ENCODE measurements around the gene TGM5.
A peak's percentile ranks its signal among the peaks of the same experiment; 100 is the strongest.
"Not testable (repeated sequence)": the region's sequence is repeated elsewhere in the genome, so short reads cannot be mapped to it uniquely, and the experiment has no call there.

Gene TGM5, protein sequence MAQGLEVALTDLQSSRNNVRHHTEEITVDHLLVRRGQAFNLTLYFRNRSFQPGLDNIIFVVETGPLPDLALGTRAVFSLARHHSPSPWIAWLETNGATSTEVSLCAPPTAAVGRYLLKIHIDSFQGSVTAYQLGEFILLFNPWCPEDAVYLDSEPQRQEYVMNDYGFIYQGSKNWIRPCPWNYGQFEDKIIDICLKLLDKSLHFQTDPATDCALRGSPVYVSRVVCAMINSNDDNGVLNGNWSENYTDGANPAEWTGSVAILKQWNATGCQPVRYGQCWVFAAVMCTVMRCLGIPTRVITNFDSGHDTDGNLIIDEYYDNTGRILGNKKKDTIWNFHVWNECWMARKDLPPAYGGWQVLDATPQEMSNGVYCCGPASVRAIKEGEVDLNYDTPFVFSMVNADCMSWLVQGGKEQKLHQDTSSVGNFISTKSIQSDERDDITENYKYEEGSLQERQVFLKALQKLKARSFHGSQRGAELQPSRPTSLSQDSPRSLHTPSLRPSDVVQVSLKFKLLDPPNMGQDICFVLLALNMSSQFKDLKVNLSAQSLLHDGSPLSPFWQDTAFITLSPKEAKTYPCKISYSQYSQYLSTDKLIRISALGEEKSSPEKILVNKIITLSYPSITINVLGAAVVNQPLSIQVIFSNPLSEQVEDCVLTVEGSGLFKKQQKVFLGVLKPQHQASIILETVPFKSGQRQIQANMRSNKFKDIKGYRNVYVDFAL

DNA sequence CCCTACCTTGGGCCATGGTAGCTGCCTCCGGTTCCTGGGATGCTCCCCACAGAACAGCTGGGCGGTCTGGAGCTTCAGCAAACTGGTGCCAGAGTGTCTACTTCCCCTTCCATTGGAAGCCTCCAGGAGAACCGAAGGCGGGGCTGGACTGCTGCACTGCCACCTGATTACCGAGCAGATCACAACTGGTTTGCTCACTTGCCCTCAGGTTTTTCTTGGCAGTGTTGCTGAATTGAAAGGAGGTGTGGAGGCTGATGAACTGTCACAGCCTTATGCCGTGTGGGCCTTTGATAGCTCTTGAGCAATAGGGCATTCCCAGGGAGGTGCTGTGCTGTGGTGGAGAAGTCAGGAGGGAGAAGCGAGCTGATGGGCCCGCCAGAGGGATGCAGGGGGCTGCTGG is at the start of gene TGM5:
Gene TGM5, minus strand, starts transcription at position 95 of the 400 bp plus-strand sequence. Its CDS starts 79 bp downstream, at position 16.
- DNase-seq = peak; percentile 22 to 46 (median 39)

DNA sequence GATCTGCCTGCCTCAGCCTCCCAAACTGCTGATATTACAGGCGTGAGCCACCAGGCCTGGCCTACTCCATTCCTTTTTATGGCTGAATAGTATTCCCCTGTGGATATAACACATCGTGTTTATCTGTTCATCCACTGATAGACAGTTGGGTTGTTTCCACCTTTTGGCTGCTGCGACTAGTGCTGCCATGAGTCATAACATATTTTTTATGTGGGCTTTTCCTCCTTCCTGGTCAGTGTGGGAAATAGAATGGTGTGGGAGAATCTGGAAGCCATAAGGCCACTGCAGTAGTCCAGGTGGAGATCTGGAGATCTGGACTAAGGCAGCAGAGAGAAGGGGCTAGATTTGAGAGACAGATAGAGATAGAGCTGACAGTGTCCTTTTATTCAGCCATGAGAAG is 47.4 kb upstream of the TGM5 start:
- DNase-seq = no peak

DNA sequence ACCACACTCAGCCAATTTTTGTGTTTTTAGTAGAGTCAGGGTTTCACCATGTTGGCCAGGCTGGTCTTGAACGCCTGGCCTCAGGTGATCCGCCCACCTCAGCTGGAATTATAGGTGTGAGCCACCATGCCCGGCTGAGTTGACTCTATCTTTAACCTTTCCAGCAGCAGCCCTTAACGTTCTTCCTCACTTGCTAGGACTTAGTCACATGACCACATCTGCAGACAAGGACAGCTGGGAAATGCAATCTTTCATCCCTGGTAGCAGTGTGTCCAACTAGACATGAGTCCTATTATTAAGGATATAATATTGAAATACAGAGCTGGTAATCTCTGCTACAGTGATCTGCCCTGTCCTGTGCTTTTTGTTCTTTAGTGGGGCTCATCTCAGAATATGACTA is 45.6 kb upstream of the TGM5 start:
- no peak for DNase-seq

DNA sequence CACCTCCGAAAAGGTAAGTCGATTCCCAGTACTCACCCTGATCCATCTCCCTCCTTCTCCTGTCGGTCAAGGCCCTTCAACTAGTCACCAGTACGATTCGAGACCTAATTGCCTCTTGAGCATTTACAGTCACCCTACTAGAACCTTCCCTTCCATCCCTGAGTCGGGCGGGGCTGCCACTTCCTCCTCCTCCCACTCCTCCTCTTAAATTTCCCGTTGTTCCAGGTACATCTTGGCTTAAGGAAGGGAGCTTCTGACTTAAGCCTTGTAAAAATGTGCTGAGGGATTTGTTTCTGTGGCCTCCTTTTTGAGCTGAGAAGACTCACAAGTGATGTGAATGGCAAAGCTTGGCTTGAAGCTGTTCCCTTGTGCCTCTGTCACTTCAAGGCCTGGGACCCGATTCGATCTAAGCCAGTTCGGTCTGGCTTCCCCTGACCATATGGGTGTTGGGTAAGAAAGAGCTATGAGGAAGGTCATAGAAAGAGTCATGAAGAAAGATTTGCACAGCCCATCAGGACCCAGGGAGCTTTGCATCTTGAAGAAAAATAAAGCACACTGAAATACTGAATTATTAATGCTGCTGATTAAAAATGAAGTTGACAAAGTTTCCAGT is 35.6 kb upstream of the TGM5 start, which contains the start of gene TGM7:
Gene TGM7, minus strand, starts transcription at position 51 of the 613 bp plus-strand sequence.
- DNase-seq = no peak

DNA sequence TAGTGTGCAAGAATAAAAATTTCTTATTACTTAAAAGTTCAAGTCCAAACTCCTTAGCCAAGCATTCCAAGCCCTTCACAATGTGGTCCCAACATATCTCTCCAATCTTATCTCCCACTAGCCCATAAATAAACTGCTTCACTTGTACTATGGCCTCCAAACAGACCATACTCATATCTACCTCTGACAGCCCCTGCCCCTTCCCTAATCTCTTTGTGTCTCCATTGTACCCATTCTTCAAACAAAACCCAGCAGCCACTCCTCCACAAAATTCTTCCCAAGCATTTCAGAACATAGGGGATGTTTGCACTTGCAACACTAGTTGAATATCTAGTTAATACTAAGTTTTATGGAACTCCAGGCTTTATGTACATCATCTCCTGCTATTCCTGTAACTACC is 33.2 kb upstream of the TGM5 start:
- no peak for DNase-seq

DNA sequence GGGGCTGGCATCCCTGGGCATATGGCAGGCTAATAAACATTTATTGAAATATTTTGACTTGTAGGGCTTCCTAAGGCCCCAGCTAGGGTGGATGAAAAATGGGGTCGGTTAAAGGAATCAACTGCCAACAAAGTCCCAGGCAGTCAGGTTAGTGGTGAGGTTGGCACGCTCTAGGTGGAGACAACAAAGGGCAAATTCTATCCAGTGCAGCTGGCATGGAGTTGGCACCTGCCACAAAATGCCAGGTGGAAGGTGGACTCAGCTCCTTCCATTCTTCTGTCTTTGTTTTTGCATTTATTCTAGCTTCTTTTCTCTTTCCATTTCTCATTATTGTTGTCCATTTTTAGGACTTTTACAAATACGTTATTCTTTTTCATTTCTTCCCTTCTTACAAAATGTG is 32.7 kb upstream of the TGM5 start:
- DNase-seq = no peak

DNA sequence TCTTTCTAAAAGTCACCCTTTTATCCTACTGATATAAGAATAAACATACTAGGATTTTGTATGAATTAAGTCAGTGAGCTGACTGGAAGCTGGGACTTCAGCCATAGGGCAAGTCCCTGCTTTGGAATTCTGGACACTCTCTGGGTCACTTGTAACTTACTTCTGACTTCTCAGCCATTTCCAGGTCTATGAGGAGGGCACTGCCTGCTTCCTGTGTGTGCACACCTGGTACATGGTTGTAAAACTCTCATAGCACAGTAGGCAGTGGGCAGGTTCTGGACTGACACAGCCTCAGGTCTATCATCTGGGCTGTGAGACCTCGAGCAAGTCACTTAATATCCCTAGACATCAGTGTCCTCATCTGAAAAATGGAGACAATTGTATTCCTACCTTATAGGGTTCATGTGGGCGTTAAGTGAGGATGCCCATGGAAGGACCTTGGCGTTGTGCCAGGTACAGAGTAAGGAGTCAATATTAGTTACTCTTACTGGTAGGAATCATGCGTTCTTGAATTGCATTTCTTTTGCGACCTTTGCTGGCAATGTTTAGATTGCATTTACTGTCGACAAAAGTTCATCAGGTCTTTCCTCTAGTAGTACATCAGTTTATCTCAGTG is 27.5 kb upstream of the TGM5 start:
- DNase-seq = no peak

DNA sequence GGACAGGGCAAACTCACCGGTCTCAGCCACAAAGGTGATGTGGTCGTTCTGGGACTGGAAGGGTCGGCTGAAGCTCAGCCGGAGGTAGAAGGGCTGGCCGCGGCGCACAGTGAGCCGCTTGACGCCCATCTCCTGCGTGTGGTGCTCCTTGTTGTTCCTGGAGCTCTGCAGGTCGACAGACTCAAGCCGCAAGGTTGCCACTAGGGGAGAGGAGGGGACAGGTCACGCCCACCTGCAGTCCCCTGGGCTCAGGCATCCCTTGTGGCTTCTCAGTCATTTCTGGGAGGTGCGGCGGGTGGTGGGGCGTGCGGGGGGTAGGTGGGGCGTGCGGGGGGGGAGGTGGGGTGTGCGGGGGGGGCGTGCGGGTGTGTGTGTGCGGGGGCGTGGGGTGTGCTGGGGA is 26.7 kb upstream of the TGM5 start:
- DNase-seq = no peak

DNA sequence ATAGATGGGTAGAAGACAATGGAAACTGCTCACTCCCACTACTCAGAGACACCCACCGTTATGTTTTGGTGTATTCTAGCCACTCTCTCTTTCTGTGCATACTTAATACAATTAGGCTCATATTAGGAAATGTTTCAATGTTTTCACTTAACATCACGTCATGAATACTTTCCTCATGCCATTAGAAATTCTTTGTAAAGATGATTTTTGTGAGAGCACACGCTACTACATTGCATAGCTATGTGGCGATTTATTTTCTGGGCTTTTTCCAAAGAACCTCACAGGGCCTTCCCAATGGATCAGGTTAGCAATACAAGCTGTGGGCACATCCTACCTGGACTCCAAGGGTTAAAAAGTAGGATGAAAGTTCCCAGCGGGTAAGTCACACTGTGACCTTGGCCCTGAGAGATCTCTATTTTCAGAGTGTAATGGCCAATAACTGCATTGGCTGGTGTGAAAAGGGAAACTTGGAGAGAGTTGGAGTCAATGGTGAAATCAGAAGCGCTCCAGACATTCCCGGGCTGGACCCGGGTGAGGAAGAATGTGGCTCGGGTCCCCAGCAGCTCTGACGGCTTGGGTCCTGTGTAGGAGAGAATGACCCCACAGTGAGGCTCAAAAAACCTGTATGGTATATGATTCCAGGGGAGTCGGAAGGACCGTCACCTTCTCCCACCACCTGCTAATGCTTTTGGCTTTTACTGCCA is 25.8 kb upstream of the TGM5 start:
- DNase-seq = no peak

DNA sequence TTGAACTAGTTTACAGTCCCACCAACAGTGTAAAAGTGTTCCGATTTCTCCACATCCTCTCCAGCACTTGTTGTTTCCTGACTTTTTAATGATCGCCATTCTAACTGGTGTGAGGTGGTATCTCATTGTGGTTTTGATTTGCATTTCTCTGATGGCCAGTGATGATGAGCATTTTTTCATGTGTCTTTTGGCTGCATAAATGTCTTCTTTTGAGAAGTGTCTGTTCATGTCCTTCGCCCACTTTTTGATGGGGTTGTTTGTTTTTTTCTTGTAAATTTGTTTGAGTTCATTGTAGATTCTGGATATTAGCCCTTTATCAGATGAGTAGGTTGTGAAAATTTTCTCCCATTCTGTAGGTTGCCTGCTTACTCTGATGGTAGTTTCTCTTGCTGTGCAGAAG is 22.9 kb upstream of the TGM5 start:
- DNase-seq = not testable (repeated sequence)

DNA sequence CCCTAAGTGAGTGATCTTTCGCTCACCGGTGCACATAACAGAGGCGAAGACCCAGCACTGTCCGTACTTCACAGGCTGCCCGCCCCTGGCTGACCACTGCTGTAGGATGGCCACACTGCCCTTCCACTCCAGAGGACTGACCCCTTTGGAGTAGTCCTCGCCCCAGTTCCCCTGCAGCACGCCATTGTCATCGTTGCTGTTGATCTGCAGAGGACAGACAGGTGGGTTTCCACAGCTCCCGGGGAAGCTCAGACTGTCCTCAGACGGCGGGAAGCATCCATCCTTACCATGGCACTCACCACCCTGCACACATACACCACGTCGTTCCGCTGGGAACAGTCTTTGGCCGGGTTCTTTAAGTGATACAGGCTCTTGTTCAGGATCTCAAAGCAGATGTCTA is 20.5 kb upstream of the TGM5 start:
- no peak for DNase-seq

DNA sequence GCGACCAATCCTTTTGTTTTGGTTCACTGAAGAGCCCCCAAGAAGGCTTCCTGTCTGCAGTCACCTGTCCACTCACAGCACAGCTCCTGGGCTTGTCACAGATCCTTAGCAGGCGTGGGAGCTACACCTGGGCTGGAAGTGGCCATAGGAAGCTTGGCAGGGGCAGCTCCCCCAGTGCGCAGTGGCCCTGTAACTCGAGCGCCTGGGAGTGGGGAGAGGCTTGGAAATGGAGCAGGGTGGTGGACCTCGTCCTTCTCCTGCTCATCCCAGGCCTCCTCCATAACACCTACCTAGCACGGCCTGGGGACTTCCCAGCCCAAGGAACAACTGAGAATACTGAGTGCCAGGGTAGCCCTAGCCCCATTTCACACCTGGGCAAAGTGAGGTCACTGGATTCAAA is 19.3 kb upstream of the TGM5 start:
- DNase-seq = no peak

DNA sequence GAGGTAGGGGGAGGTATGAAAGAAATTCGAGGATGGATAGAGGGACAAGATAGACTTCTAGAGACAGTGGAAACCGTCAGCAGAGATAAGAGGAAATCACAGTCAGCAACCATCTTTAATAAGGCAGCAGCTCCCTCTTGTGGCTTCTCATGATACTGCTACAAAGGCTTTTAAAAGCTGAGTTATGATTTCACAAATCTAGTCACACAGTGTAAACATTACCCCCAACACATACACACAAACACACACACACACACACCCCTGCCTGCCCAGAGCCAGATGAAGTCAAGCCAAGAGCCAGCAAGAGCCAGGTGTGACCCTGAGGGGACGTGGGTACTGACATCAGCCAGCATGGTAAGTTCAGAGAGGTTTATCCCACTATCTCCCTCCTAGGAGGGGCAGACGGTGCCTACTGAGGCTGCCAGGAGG is 18.9 kb upstream of the TGM5 start:
- DNase-seq = peak; percentile 79 to 89 (median 80)

DNA sequence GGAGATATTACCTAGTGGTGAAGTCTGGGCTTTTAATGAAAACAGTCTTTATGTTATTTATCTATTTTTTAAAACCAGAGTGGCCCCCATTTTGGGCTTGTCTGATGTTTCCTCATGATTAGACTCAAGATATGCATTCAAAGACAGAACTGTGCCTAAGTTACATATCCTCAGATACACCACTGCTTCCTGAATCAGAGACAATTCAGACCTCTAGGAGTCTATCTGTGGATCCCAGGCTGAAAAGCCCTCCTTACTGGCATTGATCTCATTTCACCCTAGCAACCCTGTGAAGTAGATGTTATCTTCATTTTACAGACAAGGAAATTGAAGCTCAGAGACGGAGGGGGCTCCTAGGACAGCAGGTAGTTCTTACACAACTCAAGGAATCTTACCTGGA is 16.8 kb upstream of the TGM5 start:
- DNase-seq = no peak

DNA sequence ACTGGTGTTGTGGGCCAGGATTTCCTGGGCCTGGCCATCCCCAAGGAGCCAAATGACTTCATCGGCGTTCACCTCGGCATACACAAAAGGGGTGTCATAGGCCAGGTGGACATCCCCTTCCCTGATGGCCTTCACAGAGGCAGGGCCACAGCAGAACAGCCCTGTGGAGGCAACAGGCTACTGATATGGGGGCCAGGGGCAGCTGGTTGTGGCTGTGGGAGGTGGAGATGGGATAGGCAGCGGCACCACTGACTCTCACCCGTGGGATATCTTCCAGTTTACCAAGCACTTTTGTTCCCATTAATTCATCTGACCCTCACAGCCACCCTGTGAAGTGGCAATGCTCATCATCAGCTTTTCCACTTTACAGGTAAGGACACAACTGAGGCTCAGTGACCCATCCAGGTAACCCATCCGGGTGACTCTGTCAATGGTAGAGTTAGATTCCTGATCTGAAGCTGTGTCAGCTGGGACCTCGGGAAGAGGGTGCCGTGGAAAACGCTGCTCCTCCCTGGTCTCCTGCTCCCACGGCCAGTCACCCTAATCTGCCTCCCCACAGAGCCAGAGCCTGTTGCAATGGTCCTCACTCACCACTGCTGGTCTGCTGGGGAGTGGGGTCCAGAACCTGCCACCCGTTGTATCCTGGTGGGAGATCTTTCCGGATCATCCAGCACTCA is 15.3 kb upstream of the TGM5 start:
- DNase-seq = no peak

DNA sequence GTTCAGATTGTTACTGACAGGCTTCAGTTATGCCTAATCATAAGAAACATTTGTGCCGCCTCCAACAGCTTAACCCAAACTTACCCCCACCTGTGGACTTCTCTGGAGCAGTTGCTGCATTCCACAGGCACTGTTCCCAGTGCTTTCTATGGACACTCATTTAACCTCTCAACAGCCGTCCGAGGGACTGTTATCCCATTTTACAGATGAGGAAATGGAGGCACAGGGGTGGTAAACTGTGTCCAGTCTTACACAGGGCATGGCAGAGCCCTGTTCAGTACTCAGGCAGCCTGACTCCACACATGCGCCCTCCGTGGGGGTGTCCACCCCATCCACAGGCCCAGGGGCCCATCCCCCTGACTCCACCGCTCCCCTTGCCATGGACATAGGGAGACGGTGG is 14.3 kb upstream of the TGM5 start:
- no peak for DNase-seq

DNA sequence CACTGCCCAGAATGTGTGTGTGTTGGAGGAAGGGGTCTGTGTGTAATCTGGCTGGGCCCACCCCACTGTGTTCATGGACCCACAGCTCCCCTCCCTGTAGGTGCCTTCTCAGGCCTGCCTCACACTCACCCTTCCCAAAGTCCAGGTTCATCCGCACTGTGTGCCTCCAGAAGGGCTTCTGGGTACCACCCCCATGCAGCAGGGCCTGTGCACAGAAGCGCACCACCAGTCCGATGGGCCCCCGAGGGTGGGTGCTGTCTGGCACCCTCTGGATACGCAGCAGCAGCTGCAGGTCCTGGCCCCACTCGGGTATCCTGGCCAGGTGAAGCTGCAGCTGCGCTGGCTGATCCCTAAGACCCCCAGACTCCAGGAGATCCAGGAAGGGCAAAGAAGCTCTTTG is 12.8 kb upstream of the TGM5 start:
- DNase-seq = no peak

DNA sequence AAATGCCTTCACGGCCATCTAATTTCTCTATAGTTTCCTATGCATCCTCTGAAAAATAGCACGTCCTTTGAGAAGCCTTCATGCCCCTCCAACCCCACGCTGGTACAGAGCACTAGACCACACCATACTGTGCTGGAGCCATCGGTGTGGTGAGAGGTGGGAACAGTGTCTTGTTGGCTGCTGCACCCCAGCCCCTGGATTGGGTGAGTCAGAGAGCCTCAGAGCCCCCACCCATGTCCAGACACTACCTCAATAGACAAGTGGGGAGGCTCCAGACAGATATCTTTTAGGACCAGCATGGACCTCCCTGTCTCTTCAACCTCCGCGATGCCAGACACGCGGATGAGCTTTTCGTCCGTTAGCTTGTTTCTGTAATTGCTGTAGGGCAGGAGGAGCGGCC is 12.1 kb upstream of the TGM5 start:
- no peak for DNase-seq

DNA sequence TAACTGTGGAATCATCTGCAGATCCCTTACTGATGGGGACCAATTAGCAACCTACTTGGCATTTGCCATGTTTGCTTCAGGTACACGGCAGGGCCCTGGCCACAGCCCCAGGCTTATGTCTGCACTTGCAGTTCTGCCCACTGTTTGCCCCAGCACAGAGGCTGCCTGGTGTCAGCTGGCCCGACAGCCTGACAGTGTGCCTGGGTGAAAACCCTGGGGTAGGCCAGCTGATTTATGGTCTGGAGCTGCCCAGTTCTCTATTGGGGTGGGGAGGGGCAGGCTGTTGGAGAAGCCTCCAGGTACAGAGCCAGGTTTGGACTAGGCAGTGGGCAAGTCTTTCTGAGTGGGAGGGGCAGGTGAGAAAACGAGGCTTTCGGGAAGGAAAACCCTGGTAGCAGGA is 11.2 kb upstream of the TGM5 start:
- no peak for DNase-seq

DNA sequence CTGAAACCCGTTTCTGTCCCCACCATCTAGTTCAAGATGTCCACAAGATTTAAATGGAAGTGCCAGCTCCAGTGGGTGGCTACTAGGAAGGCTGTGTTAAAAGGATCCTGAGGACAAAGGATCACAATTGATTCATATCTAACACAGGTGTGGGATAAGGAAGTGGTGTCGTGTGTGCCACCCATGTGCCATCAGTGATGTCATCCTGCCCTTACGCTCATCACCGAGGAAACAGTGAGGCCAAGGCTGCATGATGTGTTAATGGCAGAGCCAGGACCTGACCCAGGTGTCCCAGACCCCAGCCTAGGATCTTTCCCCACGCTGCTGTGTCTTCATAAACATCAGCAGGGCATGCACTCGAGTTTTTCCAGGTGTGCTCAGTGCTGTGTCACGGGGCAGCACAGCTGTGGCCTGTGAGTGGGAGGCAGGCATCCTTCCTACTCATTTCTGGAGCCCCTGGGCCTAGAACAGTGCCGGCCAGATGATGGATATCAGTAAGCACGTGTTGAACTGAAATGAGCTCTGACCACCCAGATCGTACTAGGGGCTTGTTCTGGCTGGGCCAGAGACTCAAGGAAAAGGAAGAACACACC is 10.6 kb upstream of the TGM5 start:
- no peak for DNase-seq

DNA sequence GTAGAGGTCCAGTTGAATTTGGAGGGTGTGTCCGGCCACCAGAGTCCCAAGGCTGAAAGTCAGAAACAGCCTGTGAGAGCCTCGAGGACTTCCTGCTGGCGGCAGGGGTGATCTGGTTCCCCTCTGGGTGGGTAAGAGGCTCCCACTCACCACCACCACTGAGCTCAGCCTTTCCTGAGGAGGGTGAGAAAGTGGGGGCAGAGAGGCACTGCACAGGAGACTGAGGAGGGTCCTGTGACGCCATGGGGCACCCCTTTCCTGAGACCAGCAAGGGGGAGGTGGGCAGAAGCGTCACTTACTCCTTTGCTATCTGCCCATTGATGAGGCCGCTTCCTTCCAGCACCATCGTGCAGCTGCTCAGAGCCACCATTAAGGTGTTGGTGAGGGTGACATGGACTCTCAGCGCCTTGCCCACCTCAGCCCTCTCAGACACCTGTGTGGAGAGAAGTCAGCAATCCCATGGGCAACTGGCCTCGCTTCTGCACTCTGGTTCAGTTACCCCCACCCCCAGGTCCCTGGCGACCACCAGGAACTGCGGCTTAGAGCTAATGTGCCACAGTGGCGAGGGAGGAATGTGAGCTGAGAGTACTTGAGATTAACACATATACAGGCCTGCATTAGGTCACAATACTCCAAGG is 10.0 kb upstream of the TGM5 start:
- DNase-seq = no peak
